HG02623 (cell line): Measurements from ENCODE around the gene PARN.
"Not testable (repeated sequence)": the region's sequence is repeated elsewhere in the genome, so short reads cannot be mapped to it uniquely, and the experiment has no call there.

Experiments used
- ATAC-seq: cut with Tn5 transposase; IDR thresholded peaks from one replicate; pipeline ENCODE4 v1.9.1; 2021; ENCODE audit warnings: moderate library complexity; ENCODE audit not compliant: unreplicated experiment

Gene PARN

GRCh38 chr16:14445937-14446715 is 183.9 kb downstream of the PARN start:
- ATAC-seq = no peak

DNA sequence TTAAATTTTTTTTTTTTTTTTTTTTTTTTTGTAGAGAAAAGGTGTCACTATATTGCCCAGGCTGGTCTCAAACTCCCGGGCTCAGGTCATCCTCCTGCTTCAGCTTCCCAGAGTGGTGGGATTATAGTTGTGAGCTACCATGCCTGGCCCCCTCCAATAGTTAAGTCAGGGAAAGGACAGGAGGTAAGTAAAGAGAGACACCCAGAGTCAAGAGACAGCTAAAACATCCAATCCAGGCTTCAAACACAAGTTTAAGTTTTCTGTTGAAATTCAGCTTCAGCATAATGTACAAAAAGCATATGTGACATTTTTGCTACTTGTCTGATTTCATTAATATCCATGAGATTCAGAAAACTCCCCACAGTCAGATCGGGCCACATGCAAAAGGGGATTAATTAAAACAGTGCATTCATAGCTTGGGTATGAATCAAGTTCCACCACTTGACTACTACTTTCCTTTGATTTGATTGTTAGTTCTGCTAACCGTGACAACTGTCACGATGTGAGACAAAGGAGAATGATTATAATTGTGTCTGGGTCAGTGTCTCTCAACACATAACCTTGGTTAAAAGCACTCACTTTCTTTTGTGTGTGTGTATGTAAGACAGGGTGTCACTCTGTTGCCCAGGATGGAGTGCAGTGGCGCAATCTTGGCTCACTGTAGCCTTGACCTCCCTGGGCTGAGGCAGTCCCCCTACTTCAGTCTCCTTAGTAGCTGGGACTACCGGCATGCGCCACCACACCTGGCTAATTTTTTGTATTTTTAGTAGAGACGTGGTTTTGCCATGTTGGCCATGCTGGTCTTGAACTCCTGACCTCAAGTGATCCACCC is 184.9 kb downstream of the PARN start:
- ATAC-seq = no peak

GRCh38 chr16:14441533-14441932 is 188.5 kb downstream of the PARN start:
- ATAC-seq = not testable (repeated sequence)

- ATAC-seq = no peak
Observed at GRCh38 chr16:14438256-14438655, 191.8 kb downstream of the PARN start.

DNA sequence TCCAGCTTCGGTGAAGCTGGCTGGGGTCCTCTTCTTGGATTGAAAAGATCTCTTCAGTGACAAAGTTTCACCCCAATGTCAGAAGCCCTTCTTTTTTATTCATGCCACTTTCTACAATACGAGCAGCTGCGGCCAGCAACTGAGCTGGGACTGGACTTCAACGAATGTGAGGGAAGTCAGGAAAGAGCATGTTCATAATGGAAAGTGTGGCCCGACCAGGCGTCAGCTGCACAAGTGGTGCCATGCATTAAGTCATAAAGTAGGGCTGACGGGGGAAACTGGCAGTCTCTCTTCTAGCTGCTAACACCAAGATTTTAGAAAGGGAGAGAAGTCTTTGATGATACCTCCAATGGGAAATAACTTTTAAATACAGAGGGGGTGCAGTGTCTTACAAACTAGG is 192.6 kb downstream of the PARN start:
- no peak for ATAC-seq

DNA sequence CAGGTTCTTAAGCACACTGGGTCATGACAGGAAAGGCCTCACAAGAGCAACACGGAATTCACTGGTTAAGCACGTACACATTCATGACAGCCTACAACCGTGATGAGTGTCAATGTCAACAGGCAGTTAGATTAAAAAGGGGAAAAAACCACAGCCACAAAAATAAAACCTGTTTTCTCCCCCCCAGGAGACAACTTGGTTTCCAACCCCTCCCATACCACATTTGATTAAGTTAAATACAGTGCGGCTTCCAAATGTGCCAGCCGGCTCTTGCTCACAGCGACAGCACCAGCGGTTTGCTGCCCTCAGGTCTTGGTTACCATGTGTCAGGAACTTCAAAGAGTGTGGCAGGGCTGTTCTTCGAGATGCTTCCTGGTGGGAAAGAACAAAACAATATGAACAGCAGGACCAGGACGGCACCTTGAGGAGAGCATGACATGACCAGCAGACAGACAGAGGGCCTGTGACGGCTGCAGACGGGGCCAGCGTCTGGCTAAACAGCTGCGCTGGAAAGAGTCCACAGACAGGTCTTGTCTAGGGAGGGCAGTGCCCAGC is 193.6 kb downstream of the PARN start:
- ATAC-seq = no peak

DNA sequence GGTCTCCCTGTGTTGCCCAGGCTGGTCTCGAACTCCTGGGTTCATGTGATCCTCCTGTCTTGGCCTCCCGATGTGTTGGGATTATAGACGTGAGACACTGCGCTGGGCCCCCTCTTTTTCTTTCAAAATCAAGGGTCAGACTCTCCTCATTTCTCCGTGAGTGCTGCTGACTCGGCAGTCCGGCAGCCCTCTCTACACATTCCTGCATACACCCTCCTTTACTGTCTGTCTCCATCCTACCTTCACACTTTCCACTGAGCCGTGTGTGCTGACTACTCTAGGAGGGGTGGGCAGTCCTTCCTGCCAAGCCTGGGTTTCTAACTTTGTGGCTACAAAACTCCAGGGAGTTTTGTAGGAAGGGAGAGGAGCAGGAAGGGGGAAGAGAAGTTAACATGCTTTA is 195.2 kb downstream of the PARN start:
- no peak for ATAC-seq

GRCh38 chr16:14428971-14429637 is 201.0 kb downstream of the PARN start:
- ATAC-seq = not testable (repeated sequence)

DNA sequence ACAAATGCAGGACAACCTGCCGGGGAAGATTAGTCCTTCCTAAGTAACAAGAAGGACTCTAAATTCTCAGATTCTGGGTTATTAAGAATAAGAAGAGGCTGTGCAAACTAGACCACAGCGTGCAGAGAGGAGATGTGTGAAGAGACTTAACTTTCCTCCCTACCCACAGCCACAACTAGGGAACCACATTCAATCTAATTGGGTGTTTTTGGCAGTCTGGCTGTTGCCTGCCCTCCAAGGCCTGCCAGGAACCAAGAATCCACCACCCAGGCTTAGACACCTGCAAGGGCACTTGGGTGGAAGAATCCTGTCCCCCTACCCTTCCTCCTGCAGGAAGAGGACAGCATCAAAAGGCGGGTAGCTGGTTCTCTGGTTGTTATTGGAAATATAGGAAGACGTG is 202.0 kb downstream of the PARN start:
- no peak for ATAC-seq

- no peak for ATAC-seq
Observed at GRCh38 chr16:14427371-14427948, 202.6 kb downstream of the PARN start.

DNA sequence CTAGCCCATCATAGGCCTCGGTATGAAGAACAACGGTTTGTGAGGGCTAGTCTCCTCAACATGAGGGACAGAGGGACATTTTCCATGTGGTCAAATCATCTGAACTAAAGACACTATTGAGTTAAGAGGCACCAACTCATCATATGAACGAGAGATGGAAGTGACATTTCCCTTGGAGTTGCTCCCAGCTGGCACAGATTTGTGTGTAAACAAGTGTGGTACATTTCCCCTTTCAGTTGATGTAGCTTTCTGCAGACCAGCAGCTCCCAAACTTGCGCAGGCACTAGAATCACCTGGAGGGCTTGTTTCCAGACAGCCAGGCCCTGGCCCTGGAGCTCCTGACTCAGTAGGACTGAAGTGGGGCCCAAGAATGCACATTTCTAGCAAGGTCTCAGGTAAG is 205.5 kb downstream of the PARN start:
- no peak for ATAC-seq

- no peak for ATAC-seq
Observed at GRCh38 chr16:14423344-14423743, 206.7 kb downstream of the PARN start.

DNA sequence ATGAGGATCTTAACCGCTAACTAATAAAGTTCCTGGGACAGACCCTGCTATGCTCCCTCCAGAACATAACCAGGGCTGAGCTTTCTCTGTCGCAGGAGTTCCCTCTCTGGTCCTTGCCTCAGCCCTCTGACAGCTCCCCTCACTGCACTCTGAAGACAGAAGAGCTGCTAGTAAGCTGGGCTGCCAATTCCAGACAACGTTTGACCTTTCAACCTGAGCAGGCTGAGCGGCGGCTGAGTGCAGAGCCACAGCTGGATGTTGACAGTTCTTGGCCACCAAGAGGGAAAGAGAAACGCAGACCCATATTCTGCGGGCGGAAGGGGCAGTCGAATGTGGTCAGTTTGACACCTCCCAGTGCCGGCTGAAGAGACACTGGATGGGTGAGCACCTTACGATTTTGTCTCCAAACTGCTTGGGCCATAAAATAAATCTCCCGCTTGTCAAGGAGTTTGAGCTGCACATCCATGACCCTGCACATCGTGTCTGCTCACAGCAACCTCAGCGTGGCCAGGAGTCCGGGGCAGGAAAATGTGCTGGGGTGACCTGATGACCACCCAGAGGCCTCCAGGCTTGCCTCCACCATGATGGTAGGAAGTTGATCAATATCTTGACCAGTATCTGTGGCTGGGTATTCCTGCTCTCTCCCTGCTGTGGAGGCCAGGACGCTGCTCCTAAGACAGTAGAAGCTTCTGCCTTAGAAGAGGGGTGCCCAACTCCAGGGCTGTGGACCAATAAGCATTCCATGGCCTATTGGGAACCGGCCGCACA is 209.2 kb downstream of the PARN start:
- no peak for ATAC-seq

GRCh38 chr16:14420243-14420642 is 209.8 kb downstream of the PARN start:
- ATAC-seq = not testable (repeated sequence)

- no peak for ATAC-seq
Observed at GRCh38 chr16:14419817-14420216, 210.2 kb downstream of the PARN start.

DNA sequence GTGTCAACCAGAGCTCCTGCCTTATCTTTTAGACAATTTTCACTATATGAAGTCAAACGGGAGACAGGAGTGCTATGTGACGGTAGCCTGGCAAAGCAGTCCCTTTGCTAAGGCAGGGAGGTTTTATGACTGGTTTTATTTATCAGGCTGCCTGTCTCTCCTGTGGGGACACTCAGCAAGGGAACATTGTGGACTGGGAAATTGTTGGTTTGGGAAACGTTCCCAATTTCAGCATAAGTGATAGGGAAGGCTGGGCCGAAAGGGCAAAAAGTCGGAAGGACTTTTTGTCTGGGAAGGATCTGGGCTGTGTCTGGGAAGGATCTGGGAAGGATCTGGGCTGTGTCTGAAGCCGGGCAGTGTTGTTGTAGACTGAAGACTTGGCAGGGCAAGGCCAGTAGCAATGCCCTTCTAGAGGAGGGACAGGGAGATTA is 211.2 kb downstream of the PARN start:
- no peak for ATAC-seq

DNA sequence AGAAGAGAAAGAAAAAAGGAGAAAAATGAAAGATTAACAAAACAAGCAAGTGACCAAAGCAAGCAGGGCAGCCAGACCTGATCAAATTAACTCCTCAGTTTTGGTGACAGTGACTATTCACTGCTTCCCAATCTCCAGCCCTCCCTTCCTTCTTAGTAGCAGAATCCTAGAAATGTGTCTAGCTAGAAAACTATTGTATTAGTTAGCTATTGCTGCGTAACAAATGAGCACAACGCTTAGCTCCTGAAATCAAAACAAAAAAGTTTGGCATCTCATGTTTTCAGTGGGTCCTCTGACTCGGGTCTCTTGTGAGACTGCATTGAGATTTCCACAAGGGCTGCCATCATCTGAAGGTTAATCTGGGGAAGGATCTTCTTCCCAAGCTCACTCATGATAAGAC is 213.9 kb downstream of the PARN start:
- ATAC-seq = no peak

- no peak for ATAC-seq
Observed at GRCh38 chr16:14415291-14415690, 214.8 kb downstream of the PARN start.

DNA sequence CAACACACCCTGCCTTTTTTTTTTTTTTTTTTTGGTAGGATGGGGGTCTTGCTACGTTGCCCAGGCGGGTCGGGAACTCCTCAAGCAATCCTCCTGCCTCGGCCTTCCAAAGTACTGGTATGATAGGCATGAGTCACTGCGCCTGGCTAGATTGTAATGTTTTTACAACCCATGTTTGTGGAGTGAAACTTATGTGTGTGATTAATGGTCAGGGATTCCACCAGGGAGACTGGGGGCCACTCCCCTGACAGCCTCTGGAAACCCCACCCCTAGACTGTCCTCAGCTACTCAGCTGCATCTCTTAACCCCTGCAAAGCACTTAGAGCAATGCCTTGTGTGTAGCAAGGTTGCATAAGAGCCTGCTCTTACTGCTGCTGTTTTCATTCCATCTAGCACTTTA is 220.5 kb downstream of the PARN start:
- ATAC-seq = no peak

DNA sequence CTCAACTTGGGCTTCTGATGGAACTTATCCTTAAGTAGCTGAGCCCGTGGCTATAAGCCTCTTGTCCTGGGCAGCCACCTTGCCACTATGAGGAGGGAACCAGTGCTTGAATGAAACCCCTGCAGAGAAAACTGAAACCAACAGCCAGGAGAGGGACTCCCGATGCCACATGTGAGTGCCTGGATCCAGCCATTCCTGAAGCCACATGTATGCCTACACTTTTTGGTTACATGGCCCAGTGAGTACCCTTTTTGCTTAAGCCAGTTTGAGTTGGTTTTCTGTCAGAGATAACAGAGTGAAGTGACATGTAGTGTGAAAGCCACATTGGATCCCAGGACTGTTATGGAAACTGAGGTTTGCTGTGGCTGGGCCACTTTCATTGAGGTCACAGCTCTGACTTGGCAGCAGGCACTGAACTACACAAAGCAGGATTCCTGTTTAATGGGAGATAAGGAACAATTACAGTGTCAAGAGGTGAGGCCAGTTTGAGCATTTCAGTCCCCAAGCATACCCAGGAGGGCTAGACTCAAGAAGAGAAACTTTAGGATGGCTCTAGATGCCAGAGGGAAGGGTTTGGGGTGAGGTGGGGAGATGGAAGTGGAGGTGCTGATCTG is 222.2 kb downstream of the PARN start:
- ATAC-seq = no peak
